Fibroblast of lung (primary cell): ENCODE results near the gene CDC14B.

Source experiments
- EZH2 ChIP-seq: IDR thresholded peaks from 2 replicates; pipeline ENCODE4 v1.5.1; 2012; ENCODE audit warnings: low read length, control low read depth, mild to moderate bottlenecking; ENCODE audit errors: missing control alignments
- TF ChIP-seq, protein P1 (sequence below), 2 donors: IDR thresholded peaks in 1 of 2; conservative IDR thresholded peaks in 1 of 2; 1 replicate in 1 of 2; 2 replicates in 1 of 2; pipeline ENCODE4 v1.5.1; 2011 to 2012; ENCODE audit warnings: low read length in 2 of 2, control low read depth in 1 of 2, inconsistent platforms in 1 of 2, low read depth in 1 of 2, mild to moderate bottlenecking in 1 of 2

DNA sequence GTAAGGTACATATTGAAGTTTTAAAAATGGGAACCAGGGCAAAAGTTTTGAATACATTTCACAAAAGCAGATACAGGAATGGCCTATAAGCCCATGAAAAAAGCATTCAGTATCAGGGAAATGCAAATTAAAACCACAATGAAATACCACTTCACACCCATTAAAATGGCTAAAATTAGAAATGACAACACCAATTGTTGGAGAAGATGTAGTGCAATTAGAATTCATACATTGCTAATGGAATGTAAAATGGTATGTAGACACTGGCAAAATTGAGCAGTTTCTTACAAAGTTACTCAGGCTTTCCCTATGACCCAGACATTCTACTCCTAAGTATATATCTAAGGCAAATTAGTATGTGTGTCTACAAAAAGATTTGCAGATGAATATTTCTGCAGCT, 34.2 kb downstream of the CDC14B start:
- TF ChIP-seq, protein P1, sequence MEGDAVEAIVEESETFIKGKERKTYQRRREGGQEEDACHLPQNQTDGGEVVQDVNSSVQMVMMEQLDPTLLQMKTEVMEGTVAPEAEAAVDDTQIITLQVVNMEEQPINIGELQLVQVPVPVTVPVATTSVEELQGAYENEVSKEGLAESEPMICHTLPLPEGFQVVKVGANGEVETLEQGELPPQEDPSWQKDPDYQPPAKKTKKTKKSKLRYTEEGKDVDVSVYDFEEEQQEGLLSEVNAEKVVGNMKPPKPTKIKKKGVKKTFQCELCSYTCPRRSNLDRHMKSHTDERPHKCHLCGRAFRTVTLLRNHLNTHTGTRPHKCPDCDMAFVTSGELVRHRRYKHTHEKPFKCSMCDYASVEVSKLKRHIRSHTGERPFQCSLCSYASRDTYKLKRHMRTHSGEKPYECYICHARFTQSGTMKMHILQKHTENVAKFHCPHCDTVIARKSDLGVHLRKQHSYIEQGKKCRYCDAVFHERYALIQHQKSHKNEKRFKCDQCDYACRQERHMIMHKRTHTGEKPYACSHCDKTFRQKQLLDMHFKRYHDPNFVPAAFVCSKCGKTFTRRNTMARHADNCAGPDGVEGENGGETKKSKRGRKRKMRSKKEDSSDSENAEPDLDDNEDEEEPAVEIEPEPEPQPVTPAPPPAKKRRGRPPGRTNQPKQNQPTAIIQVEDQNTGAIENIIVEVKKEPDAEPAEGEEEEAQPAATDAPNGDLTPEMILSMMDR (conservative IDR thresholded peaks at IDR 0.05 in 1 of 2, IDR thresholded peaks at IDR 0.05 in 1 of 2; ENCODE audit: low read depth in 1 of 2, low read length in 2 of 2), result no peak
- TF ChIP-seq EZH2, result no peak
